ENCODE measurements around the gene PRKCE. TPM values are rescaled to one million over a fixed set of nuclear protein-coding genes. Genes with fewer than 3 reads are reported as not detected.
"Not testable (repeated sequence)": the region's sequence is repeated elsewhere in the genome, so short reads cannot be mapped to it uniquely, and the experiment has no call there.

The PRKCE gene
- total and polyA plus RNA-seq, 3 donors from 2014 or later: 27.4 to 35.8 (median 33.1) TPM

DNA sequence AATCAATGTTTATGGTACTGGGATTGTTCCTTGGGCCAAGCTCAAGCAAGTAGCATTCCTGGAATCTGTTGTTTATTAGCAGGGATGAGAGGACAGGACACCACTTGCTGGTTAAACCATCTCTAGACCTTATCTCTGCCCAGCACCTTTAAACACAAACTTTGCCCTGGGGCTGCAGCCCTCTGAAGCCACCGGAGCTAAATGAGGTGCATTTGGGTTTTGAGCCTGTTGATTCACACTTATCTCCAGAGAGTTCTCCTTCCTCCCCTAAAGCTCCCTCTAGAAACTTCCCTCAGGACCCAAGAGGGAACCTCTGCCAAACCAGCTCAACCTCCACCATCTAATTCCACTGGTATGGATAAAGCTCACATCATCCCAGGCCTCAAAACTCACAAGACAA, 551.0 kb downstream of the PRKCE start:
- intact Hi-C loops (cut with DNase I; ENCODE audit: low total_unique reads): no loop called here
- Histone ChIP-seq H3K4me3 (no peak overlapping the region), H3K27me3 (no peaks in the 10 kb centered on the region), H3K4me1 (no peaks in the 10 kb centered on the region), H3K36me3 (ENCODE audit: low read depth, missing control alignments) (no peaks in the 10 kb centered on the region), H3K27ac (no peak overlapping the region), H3K9me3 (no peaks in the 10 kb centered on the region)
- DNase-seq: no peak
- 100% methylated on average over 1 of the region's 1 CpG for WGBS, 2 donors
- TF ChIP-seq, protein P1, sequence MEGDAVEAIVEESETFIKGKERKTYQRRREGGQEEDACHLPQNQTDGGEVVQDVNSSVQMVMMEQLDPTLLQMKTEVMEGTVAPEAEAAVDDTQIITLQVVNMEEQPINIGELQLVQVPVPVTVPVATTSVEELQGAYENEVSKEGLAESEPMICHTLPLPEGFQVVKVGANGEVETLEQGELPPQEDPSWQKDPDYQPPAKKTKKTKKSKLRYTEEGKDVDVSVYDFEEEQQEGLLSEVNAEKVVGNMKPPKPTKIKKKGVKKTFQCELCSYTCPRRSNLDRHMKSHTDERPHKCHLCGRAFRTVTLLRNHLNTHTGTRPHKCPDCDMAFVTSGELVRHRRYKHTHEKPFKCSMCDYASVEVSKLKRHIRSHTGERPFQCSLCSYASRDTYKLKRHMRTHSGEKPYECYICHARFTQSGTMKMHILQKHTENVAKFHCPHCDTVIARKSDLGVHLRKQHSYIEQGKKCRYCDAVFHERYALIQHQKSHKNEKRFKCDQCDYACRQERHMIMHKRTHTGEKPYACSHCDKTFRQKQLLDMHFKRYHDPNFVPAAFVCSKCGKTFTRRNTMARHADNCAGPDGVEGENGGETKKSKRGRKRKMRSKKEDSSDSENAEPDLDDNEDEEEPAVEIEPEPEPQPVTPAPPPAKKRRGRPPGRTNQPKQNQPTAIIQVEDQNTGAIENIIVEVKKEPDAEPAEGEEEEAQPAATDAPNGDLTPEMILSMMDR (IDR thresholded peaks at IDR 0.05): no peak
- no peak for TF ChIP-seq POLR2A (IDR thresholded peaks at IDR 0.05)

DNA sequence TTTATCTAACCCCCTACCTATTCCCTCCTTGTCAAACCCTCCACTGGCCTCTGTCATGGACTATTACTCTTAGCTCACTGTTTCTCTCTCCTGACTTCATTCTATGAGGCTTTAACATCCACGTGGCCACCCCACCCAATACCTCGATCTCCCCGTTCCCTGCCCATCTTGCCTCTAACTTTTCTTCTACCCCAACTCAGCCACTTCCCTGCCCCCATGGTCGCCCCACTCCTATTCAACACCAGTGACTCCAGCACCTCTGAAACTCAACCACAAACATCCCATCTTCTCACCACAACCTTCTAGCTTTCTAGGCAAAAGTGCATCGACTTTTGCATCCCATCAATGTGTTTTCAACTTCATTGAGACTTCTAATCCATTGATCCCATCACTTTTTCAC, 551.5 kb downstream of the PRKCE start:
- 93 to 96% methylated on average over 5 of the region's 5 CpGs for WGBS, 2 donors
- intact Hi-C loops (cut with DNase I; ENCODE audit: low total_unique reads): no loop called here

DNA sequence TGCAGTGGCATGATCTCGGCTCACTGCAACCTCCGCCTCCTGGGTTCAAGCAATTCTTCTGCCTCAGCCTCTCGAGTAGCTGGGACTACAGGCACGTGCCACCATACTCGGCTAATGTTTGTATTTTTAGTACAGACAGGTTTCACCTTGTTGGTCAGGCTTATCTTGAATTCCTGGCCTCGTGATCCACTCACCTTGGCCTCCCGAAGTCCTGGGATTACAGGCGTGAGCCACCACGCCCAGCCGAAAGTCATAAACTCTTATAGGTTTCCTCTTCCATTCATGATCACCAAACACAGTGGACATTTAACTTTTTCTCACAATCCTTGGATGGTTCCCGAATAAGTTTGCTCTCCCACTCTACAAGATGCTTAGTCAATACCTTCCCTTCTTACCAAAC, 552.2 kb downstream of the PRKCE start:
- H3K27ac ChIP-seq; H3K27me3 ChIP-seq; H3K36me3 ChIP-seq (ENCODE audit: low read depth, missing control alignments); DNase-seq; H3K9me3 ChIP-seq; intact Hi-C loops (cut with DNase I; ENCODE audit: low total_unique reads); H3K4me1 ChIP-seq; H3K4me3 ChIP-seq: not testable (repeated sequence)
- 92 to 98% methylated on average over 11 of the region's 11 CpGs for WGBS, 2 donors

More for the DNA sequence above, 551.5 kb downstream of the PRKCE start:
- Histone ChIP-seq H3K27ac (no peak overlapping the region), H3K36me3 (ENCODE audit: low read depth, missing control alignments) (no peaks in the 10 kb centered on the region), H3K27me3 (no peaks in the 10 kb centered on the region), H3K4me3 (no peak overlapping the region), H3K9me3 (no peaks in the 10 kb centered on the region), H3K4me1 (no peaks in the 10 kb centered on the region)
- TF ChIP-seq, protein P1 (IDR thresholded peaks at IDR 0.05): no peak
- TF ChIP-seq POLR2A (IDR thresholded peaks at IDR 0.05): no peak
- no peak for DNase-seq

DNA sequence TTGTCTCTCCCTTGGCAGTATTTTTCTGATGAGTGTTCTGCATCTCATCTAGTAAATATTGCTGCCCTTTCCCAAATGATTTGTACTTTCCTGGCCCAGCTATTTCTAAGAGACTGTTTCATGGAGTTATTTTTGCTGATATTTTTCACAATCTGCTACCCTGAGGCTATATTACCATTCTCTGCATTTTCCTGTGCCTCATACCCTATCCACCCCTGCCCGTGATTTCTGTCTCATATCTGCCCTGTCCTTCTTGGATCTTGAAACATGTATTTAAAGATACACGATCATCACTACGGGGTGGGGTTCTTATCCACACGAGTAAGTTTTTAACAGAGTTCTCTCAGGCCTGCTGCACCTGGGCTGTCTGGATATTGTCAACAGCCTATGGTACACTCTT, 556.1 kb downstream of the PRKCE start:
- TF ChIP-seq POLR2A (IDR thresholded peaks at IDR 0.05): no peak
- TF ChIP-seq, protein P1 (IDR thresholded peaks at IDR 0.05): no peak
- Histone ChIP-seq H3K4me3 (no peak overlapping the region), H3K9me3 (no peaks in the 10 kb centered on the region), H3K27ac (no peak overlapping the region), H3K4me1 (no peaks in the 10 kb centered on the region), H3K27me3 (no peaks in the 10 kb centered on the region), H3K36me3 (ENCODE audit: low read depth, missing control alignments) (no peaks in the 10 kb centered on the region)
- intact Hi-C loops (cut with DNase I; ENCODE audit: low total_unique reads): no loop called here
- DNase-seq: no peak
- 88 to 90% methylated on average over 4 of the region's 4 CpGs for WGBS, 2 donors

DNA sequence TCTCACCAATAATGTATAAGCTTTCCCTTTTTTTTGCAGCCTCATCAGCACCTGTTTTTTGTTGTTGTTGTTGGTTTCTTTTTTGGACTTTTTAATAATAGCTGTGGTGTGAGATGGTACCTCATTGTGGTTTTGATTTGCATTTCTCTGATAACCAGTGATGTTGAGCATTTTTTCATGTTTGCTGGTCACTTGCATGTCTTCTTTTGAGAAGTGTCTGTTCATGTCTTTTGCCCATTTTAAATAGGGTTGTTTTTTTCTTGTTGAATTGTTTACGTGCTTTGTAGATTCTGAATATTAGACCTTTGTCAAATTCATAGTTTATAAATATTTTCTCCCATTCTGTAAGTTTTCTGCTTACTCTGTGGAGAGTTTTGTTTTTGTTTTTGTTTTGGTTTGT, 557.3 kb downstream of the PRKCE start:
- Histone ChIP-seq H3K4me3 (no peak overlapping the region), H3K36me3 (ENCODE audit: low read depth, missing control alignments) (no peaks in the 10 kb centered on the region), H3K9me3 (no peaks in the 10 kb centered on the region), H3K4me1 (no peaks in the 10 kb centered on the region), H3K27me3 (no peaks in the 10 kb centered on the region), H3K27ac (no peak overlapping the region)
- DNase-seq: no peak
- TF ChIP-seq, protein P1 (IDR thresholded peaks at IDR 0.05): no peak
- TF ChIP-seq POLR2A (IDR thresholded peaks at IDR 0.05): no peak
- intact Hi-C loops (cut with DNase I; ENCODE audit: low total_unique reads): no loop called here
- WGBS, 2 donors: 98 to 100% methylated on average over 1 of the region's 1 CpG
